Measurements from ENCODE around the gene TBC1D16. TPM values are rescaled to one million over a fixed set of nuclear protein-coding genes. Genes with fewer than 3 reads are reported as not detected.

The TBC1D16 gene
- total RNA-seq, 3 donors from 2014 or later = 10.9 to 23.4 (median 22.1) TPM

- no peaks in the 10 kb centered on the region for H3K9me3 ChIP-seq
- TF ChIP-seq, protein P1, sequence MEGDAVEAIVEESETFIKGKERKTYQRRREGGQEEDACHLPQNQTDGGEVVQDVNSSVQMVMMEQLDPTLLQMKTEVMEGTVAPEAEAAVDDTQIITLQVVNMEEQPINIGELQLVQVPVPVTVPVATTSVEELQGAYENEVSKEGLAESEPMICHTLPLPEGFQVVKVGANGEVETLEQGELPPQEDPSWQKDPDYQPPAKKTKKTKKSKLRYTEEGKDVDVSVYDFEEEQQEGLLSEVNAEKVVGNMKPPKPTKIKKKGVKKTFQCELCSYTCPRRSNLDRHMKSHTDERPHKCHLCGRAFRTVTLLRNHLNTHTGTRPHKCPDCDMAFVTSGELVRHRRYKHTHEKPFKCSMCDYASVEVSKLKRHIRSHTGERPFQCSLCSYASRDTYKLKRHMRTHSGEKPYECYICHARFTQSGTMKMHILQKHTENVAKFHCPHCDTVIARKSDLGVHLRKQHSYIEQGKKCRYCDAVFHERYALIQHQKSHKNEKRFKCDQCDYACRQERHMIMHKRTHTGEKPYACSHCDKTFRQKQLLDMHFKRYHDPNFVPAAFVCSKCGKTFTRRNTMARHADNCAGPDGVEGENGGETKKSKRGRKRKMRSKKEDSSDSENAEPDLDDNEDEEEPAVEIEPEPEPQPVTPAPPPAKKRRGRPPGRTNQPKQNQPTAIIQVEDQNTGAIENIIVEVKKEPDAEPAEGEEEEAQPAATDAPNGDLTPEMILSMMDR (IDR thresholded peaks at IDR 0.05) = no peak
- intact Hi-C loops (cut with DNase I, micrococcal nuclease) = no loop called here
- no peaks in the 10 kb centered on the region for H3K36me3 ChIP-seq (ENCODE audit: low read depth)
- no peak overlapping the region for H3K4me3 ChIP-seq
- ATAC-seq (no peak), DNase-seq (no peak)
- peaks cover 30% of the 10 kb centered on the region for H3K4me1 ChIP-seq (ENCODE audit: low read depth)
Measured at GRCh38 chr17:79930062-79930876, 105.4 kb downstream of the TBC1D16 start.

- peaks cover 36% of the 10 kb centered on the region for H3K4me1 ChIP-seq (ENCODE audit: low read depth)
- no peak for DNase-seq
- intact Hi-C loops (cut with DNase I, micrococcal nuclease) = no loop called here
- TF ChIP-seq, protein P1 (IDR thresholded peaks at IDR 0.05) = no peak
- no peak for ATAC-seq
- no peak overlapping the region for H3K4me3 ChIP-seq
- no peaks in the 10 kb centered on the region for H3K9me3 ChIP-seq
- no peaks in the 10 kb centered on the region for H3K36me3 ChIP-seq (ENCODE audit: low read depth)
Measured at GRCh38 chr17:79929257-79930061, 106.2 kb downstream of the TBC1D16 start.

GRCh38 chr17:79928502-79929256 is 107.0 kb downstream of the TBC1D16 start:
- Histone ChIP-seq H3K4me1 (ENCODE audit: low read depth) (peaks cover 34% of the 10 kb centered on the region), H3K4me3 (no peak overlapping the region), H3K36me3 (ENCODE audit: low read depth) (no peaks in the 10 kb centered on the region), H3K9me3 (no peaks in the 10 kb centered on the region)
- intact Hi-C loops (cut with DNase I, micrococcal nuclease) = no loop called here
- TF ChIP-seq, protein P1 (IDR thresholded peaks at IDR 0.05) = no peak
- no peak for ATAC-seq
- DNase-seq = no peak

DNA sequence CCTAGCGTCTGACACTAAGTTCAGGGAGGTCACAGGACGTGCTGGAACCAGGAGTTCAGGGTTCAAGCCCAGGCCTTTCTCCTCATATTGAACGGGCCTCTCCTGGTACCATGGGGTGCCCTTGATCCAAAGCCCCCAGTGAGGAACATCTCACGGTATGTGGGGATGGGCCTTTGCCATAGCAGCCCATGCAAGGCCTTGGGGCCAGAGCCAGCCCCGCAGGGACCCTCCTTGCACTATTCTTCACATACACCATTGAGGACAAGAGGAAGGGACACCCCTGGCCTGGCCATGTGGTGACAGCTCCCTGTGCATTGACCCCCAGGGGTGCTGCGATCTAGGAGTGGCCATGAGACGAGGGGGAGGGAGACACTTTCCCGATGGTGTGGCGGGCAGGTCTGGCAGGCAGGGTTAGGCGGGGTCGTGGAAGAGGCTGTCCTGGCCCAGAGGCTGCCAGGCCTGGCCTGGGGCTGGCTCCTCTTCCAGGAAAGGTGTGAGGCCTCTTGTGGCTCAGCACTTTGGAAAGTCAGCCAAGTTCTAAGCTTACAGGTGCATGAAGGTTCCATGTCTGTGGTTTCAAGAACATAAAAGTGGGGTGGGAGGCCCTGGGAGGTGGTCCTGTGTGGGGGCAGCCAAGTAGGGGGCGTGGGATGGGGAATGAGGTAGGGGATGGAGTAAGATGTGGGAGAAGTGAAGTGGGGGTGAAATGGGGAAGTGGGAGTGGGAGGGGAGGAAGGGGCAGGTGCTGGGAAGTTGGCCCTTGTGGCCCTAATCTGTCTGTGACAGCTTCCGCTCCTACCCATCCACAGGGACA is 107.8 kb downstream of the TBC1D16 start:
- Histone ChIP-seq H3K4me1 (ENCODE audit: low read depth) (peaks cover 33% of the 10 kb centered on the region), H3K4me3 (no peak overlapping the region), H3K36me3 (ENCODE audit: low read depth) (no peaks in the 10 kb centered on the region), H3K9me3 (no peaks in the 10 kb centered on the region)
- ATAC-seq = no peak
- intact Hi-C loops (cut with DNase I, micrococcal nuclease) = no loop called here
- TF ChIP-seq, protein P1 (IDR thresholded peaks at IDR 0.05) = no peak
- DNase-seq = no peak

All from mucosa of descending colon (tissue), 3 donors.